ENCODE results near the gene GTF2IRD1. TPM values are rescaled to one million over a fixed set of nuclear protein-coding genes. Genes with fewer than 3 reads are reported as not detected.

GTF2IRD1 gene
- total and polyA plus RNA-seq, 2 of the 4 experiments (the other 2 are of a cell fraction): 4.1 to 21.9 TPM

DNA sequence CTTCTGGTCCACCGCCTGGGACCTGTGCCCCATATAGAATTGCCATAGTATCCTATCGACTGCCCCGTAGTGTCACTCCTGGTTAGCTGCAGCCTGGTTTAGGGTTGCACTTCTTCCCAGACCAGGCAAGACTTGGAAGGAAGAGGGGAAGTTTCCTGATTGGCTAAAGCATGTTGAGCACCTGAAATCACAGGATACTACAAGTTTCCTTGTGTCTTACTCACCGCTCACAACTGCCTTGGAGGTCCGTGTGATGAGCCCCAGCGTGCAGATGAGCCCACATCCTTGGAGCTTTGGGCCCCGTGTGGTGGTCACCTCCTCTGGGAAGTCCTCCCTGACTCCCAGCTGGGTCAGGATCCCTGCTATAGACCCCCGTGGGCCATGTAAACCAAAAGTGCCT, 129.9 kb downstream of the GTF2IRD1 start:
- Histone ChIP-seq H3K4ac (ENCODE audit: low read depth, low read length) (no peak overlapping the region), H3K4me2 (ENCODE audit: low read depth, low read length) (no peak overlapping the region), H4K8ac (ENCODE audit: low read depth in 2 of 2, low read length in 2 of 2) (no peak overlapping the region), H2BK15ac (ENCODE audit: low read depth, low read length) (no peak overlapping the region), H3K4me3 (ENCODE audit: insufficient read depth, low read depth, low read length) (no peak overlapping the region), H3K36me3 (ENCODE audit: control insufficient read depth, insufficient read depth, low read length) (peaks cover 3% of the 10 kb centered on the region; the same call in 1 of the 2 replicates), H3K27me3 (ENCODE audit: control insufficient read depth, insufficient read depth, low read length) (no peaks in the 10 kb centered on the region), H3K56ac (ENCODE audit: extremely low read depth, insufficient read depth, low read length) (no peak overlapping the region), H2BK120ac (ENCODE audit: low read depth, low read length) (no peak overlapping the region), H3K9ac (ENCODE audit: low read depth, low read length) (no peak overlapping the region), H3K9me1 (ENCODE audit: insufficient read depth, low read length) (peaks cover 11% of the 10 kb centered on the region; the same call in 1 of the 2 replicates), H3K27ac (ENCODE audit: insufficient read depth, low read length) (no peak overlapping the region), H2BK5ac (ENCODE audit: low read depth, low read length, poor library complexity, severe bottlenecking) (no peak overlapping the region), H4K5ac (ENCODE audit: low read depth, low read length) (no peak overlapping the region), H2AK9ac (replicated peaks; ENCODE audit: low read depth, low read length, poor library complexity) (no peak overlapping the region), H4K91ac (ENCODE audit: insufficient read depth, low read depth, low read length) (no peak overlapping the region), H2BK20ac (ENCODE audit: low read depth, low read length) (no peak overlapping the region), H3K9me3 (ENCODE audit: control insufficient read depth, insufficient read depth, low read length) (no peaks in the 10 kb centered on the region), H3K18ac (ENCODE audit: low read depth, low read length) (no peak overlapping the region), H3K4me1 (ENCODE audit: control insufficient read depth, insufficient read depth, low read length) (peaks cover 19% of the 10 kb centered on the region), H3K79me1 (ENCODE audit: low read depth in 1 of 2, low read length in 2 of 2) (peaks cover 3 to 18% of the 10 kb centered on the region in 2 experiments; a peak in 3 of 4 replicates), H2AK5ac (ENCODE audit: low read depth, low read length) (no peak overlapping the region), H4K20me1 (ENCODE audit: insufficient read depth, low read length) (no peaks in the 10 kb centered on the region), H3K23ac (ENCODE audit: low read depth, low read length) (no peak overlapping the region), H2AFZ (replicated peaks; ENCODE audit: low read length, poor library complexity) (no peak overlapping the region), H3K14ac (replicated peaks; ENCODE audit: low read depth, low read length) (no peak overlapping the region)
- intact Hi-C loops (cut with micrococcal nuclease) (loop anchor here (10.0 kb wide), 1 partner anchor 81 kb away; no protein-coding TSS in a partner anchor), dilution Hi-C loops (cut with HindIII; ENCODE audit: low sequenced_read_pairs, unreplicated experiment) (no loop called here), in situ Hi-C loops (cut with MboI; ENCODE audit: low sequenced_read_pairs) (loop anchor here (10.0 kb wide), 1 partner anchor 81 kb away; no protein-coding TSS in a partner anchor)
- TF ChIP-seq, protein P1, sequence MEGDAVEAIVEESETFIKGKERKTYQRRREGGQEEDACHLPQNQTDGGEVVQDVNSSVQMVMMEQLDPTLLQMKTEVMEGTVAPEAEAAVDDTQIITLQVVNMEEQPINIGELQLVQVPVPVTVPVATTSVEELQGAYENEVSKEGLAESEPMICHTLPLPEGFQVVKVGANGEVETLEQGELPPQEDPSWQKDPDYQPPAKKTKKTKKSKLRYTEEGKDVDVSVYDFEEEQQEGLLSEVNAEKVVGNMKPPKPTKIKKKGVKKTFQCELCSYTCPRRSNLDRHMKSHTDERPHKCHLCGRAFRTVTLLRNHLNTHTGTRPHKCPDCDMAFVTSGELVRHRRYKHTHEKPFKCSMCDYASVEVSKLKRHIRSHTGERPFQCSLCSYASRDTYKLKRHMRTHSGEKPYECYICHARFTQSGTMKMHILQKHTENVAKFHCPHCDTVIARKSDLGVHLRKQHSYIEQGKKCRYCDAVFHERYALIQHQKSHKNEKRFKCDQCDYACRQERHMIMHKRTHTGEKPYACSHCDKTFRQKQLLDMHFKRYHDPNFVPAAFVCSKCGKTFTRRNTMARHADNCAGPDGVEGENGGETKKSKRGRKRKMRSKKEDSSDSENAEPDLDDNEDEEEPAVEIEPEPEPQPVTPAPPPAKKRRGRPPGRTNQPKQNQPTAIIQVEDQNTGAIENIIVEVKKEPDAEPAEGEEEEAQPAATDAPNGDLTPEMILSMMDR (conservative IDR thresholded peaks at IDR 0.05; ENCODE audit: low read depth, low read length): no peak
- TF ChIP-seq CEBPB (IDR thresholded peaks at IDR 0.05; ENCODE audit: low read depth, low read length): no peak
- no peak for TF ChIP-seq RAD21 (IDR thresholded peaks at IDR 0.05; ENCODE audit: low read length)
- TF ChIP-seq SMC3 (IDR thresholded peaks at IDR 0.05; ENCODE audit: low read depth, low read length): no peak
- TF ChIP-seq, protein P2, sequence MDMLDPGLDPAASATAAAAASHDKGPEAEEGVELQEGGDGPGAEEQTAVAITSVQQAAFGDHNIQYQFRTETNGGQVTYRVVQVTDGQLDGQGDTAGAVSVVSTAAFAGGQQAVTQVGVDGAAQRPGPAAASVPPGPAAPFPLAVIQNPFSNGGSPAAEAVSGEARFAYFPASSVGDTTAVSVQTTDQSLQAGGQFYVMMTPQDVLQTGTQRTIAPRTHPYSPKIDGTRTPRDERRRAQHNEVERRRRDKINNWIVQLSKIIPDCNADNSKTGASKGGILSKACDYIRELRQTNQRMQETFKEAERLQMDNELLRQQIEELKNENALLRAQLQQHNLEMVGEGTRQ (IDR thresholded peaks at IDR 0.05; ENCODE audit: low read depth, low read length): no peak
- TF ChIP-seq NFE2L2 (IDR thresholded peaks at IDR 0.05; ENCODE audit: low read depth, low read length): no peak
- TF ChIP-seq FOS (IDR thresholded peaks at IDR 0.05; ENCODE audit: low read depth, low read length): no peak
- TF ChIP-seq POLR2A (IDR thresholded peaks at IDR 0.05; ENCODE audit: low read depth, low read length): no peak
- no peak for TF ChIP-seq MAFK (IDR thresholded peaks at IDR 0.05; ENCODE audit: low read depth, low read length)
- TF ChIP-seq RCOR1 (IDR thresholded peaks at IDR 0.05; ENCODE audit: insufficient replicate concordance, low read length): no peak
- TF ChIP-seq ELK1 (IDR thresholded peaks at IDR 0.05; ENCODE audit: borderline replicate concordance, low read depth, low read length): no peak
- no peak for TF ChIP-seq BHLHE40 (IDR thresholded peaks at IDR 0.05; ENCODE audit: low read depth, low read length)
- TF ChIP-seq CHD1 (IDR thresholded peaks at IDR 0.05; ENCODE audit: low read depth, low read length): no peak
- no peak for TF ChIP-seq RFX5 (IDR thresholded peaks at IDR 0.05; ENCODE audit: low read depth, low read length)
- no peak for TF ChIP-seq MAZ (IDR thresholded peaks at IDR 0.05; ENCODE audit: borderline replicate concordance, low read depth, low read length)
- no peak for TF ChIP-seq MXI1 (IDR thresholded peaks at IDR 0.05; ENCODE audit: borderline replicate concordance, low read depth, low read length)
- BruUV-seq (replicated peaks): no TSS peak
- ATAC-seq (ENCODE audit: low read depth) (no peak), DNase-seq (no peak)
- CTCF ChIA-PET: interaction anchor here (0.9 kb wide), 1 partner anchor 39 kb away, joined by 3 read pairs; no protein-coding TSS in a partner anchor
- POLR2A ChIA-PET (ENCODE audit: unreplicated experiment): no interaction called here
- 100% methylated on average over 3 of the region's 8 CpGs; no CpG with 5 or more reads in 1 of the 2 experiments for WGBS, 2 experiments (ENCODE audit: extremely low coverage in 2 of 2, insufficient read length in 1 of 2)

Measured in IMR-90 (cell line).